Lung microvascular endothelial cell (primary cell): ENCODE results near the gene SETD2. TPM values are rescaled to one million over a fixed set of nuclear protein-coding genes. Genes with fewer than 3 reads are reported as not detected.
A peak's percentile ranks its signal among the peaks of the same experiment; 100 is the strongest.

Experiments used
- DNase-seq, 2 donors: peaks; one replicate each; pipeline versions ENCODE4 v3.0.0 to v3.0.0-alpha.2; 2010; ENCODE audit warnings: low read depth in 2 of 2
- total RNA-seq: library from RNA; depleted of rRNA; stranded (reverse); fragments of >200 nt; gene quantifications from 2 replicates; pipeline ENCODE4 v1.2.1, GENCODE V29; 2014

SETD2 gene
- total RNA-seq, 1 donor from 2014 or later: 24.4 TPM

GRCh38 chr3:46998852-46999515 is 164.9 kb downstream of the SETD2 start:
- no peak for DNase-seq

GRCh38 chr3:46998121-46998851 is 165.6 kb downstream of the SETD2 start:
- DNase-seq: peak; percentile 73 to 86

- DNase-seq: no peak
Observed at GRCh38 chr3:46997453-46998091, 166.3 kb downstream of the SETD2 start.

GRCh38 chr3:46996689-46997452 is 167.0 kb downstream of the SETD2 start:
- no peak for DNase-seq

GRCh38 chr3:46995901-46996562 is 167.9 kb downstream of the SETD2 start:
- no peak for DNase-seq

GRCh38 chr3:46994801-46995731 is 168.8 kb downstream of the SETD2 start:
- no peak for DNase-seq

GRCh38 chr3:46993986-46994385 is 169.9 kb downstream of the SETD2 start:
- DNase-seq: no peak

GRCh38 chr3:46993292-46993691 is 170.6 kb downstream of the SETD2 start:
- no peak for DNase-seq

GRCh38 chr3:46992231-46992630 is 171.7 kb downstream of the SETD2 start:
- no peak for DNase-seq

GRCh38 chr3:46991406-46992165 is 172.3 kb downstream of the SETD2 start:
- DNase-seq: no peak

GRCh38 chr3:46990573-46991374 is 173.1 kb downstream of the SETD2 start:
- peak in 1 of 2 donors; percentile 36 for DNase-seq

- DNase-seq: no peak
Observed at GRCh38 chr3:46989146-46989810, 174.6 kb downstream of the SETD2 start.

- no peak for DNase-seq
Observed at GRCh38 chr3:46988616-46989015, 175.3 kb downstream of the SETD2 start.

- DNase-seq: peak; percentile 69 to 76
Observed at GRCh38 chr3:46987743-46988401, 176.0 kb downstream of the SETD2 start.

- no peak for DNase-seq
Observed at GRCh38 chr3:46987319-46987742, 176.6 kb downstream of the SETD2 start.

GRCh38 chr3:46986782-46987310 is 177.1 kb downstream of the SETD2 start:
- no peak for DNase-seq

GRCh38 chr3:46986055-46986730 is 177.7 kb downstream of the SETD2 start:
- no peak for DNase-seq
